IPS-18c (cell line): ENCODE results near the gene PRKD3.
A peak's percentile ranks its signal among the peaks of the same experiment; 100 is the strongest.

Source experiments
- H3K4me3 ChIP-seq: 2 replicates; pipeline ENCODE4 v1.7.0; 2013; ENCODE audit warnings: low read depth, mild to moderate bottlenecking, low read length, moderate library complexity; ENCODE audit not compliant: insufficient read depth
- H3K9me3 ChIP-seq: one replicate; pipeline ENCODE4 v1.6.1; 2013; ENCODE audit warnings: mild to moderate bottlenecking, low read length, moderate library complexity; ENCODE audit not compliant: control insufficient read depth, insufficient read depth

PRKD3 gene

GRCh38 chr2:37324786-37325624, at the start of gene PRKD3:
Gene PRKD3 (minus strand): TSS chr2:37324833. CDS start chr2:37316524, 8,309 bp downstream.
- Histone ChIP-seq H3K4me3 (peak within 1 kb of the TSS; percentile 88), H3K9me3 (no peaks in the 10 kb centered on the region)

- H3K4me3 ChIP-seq = no peak overlapping the region
- no peaks in the 10 kb centered on the region for H3K9me3 ChIP-seq
These were observed 47.4 kb upstream of the PRKD3 start for GRCh38 chr2:37372000-37372399.

GRCh38 chr2:37370666-37371065, 46.0 kb upstream of the PRKD3 start:
- H3K4me3 ChIP-seq = no peak overlapping the region

GRCh38 chr2:37367984-37368383, 43.4 kb upstream of the PRKD3 start:
- Histone ChIP-seq H3K4me3 (no peak overlapping the region), H3K9me3 (no peaks in the 10 kb centered on the region)

More at GRCh38 chr2:37370666-37371065, 46.0 kb upstream of the PRKD3 start:
- H3K9me3 ChIP-seq = no peaks in the 10 kb centered on the region

- Histone ChIP-seq H3K9me3 (no peaks in the 10 kb centered on the region), H3K4me3 (no peak overlapping the region)
These were observed 42.7 kb upstream of the PRKD3 start for GRCh38 chr2:37367310-37367709.

- no peaks in the 10 kb centered on the region for H3K9me3 ChIP-seq
- H3K4me3 ChIP-seq = no peak overlapping the region
These were observed 42.1 kb upstream of the PRKD3 start for GRCh38 chr2:37366773-37367172.

GRCh38 chr2:37365669-37366068, 41.0 kb upstream of the PRKD3 start:
- Histone ChIP-seq H3K4me3 (no peak overlapping the region), H3K9me3 (no peaks in the 10 kb centered on the region)

- Histone ChIP-seq H3K4me3 (no peak overlapping the region), H3K9me3 (no peaks in the 10 kb centered on the region)
These were observed 39.7 kb upstream of the PRKD3 start for GRCh38 chr2:37364351-37364750.

GRCh38 chr2:37361994-37362698, 37.5 kb upstream of the PRKD3 start:
- H3K9me3 ChIP-seq = no peaks in the 10 kb centered on the region
- H3K4me3 ChIP-seq = no peak overlapping the region

- H3K9me3 ChIP-seq = no peaks in the 10 kb centered on the region
These were observed 36.7 kb upstream of the PRKD3 start for GRCh38 chr2:37361216-37361815.

GRCh38 chr2:37358466-37358865, 33.8 kb upstream of the PRKD3 start:
- Histone ChIP-seq H3K4me3 (no peak overlapping the region), H3K9me3 (no peaks in the 10 kb centered on the region)

More at GRCh38 chr2:37361216-37361815, 36.7 kb upstream of the PRKD3 start:
- no peak overlapping the region for H3K4me3 ChIP-seq

GRCh38 chr2:37357530-37357929, 32.9 kb upstream of the PRKD3 start:
- H3K4me3 ChIP-seq = no peak overlapping the region
- H3K9me3 ChIP-seq = no peaks in the 10 kb centered on the region

- H3K9me3 ChIP-seq = no peaks in the 10 kb centered on the region
- H3K4me3 ChIP-seq = no peak overlapping the region
These were observed 32.4 kb upstream of the PRKD3 start for GRCh38 chr2:37357069-37357468.

- Histone ChIP-seq H3K9me3 (no peaks in the 10 kb centered on the region), H3K4me3 (no peak overlapping the region)
These were observed 31.7 kb upstream of the PRKD3 start for GRCh38 chr2:37356299-37356698.

- Histone ChIP-seq H3K4me3 (no peak overlapping the region), H3K9me3 (no peaks in the 10 kb centered on the region)
These were observed 31.1 kb upstream of the PRKD3 start for GRCh38 chr2:37355735-37356134.

GRCh38 chr2:37354531-37354930, 29.9 kb upstream of the PRKD3 start:
- Histone ChIP-seq H3K4me3 (no peak overlapping the region), H3K9me3 (no peaks in the 10 kb centered on the region)

GRCh38 chr2:37350034-37350433, 25.4 kb upstream of the PRKD3 start:
- no peak overlapping the region for H3K4me3 ChIP-seq
- no peaks in the 10 kb centered on the region for H3K9me3 ChIP-seq
